Neural cell (in vitro differentiated cells): ENCODE results near the gene SLC2A6.

Experiments used
- CTCF ChIP-seq: fragments of 450-650 bp; IDR thresholded peaks from 2 replicates; pipeline ENCODE4 v1.5.1; 2014; ENCODE audit warnings: antibody characterized with exemption, mild to moderate bottlenecking, moderate library complexity; ENCODE audit not compliant: poor library complexity, severe bottlenecking
- EZH2 ChIP-seq: fragments of 200-600, 300-800 bp; shearing (Covaris generic), sonication (generic); IDR thresholded peaks from 2 replicates; pipeline ENCODE4 v1.6.1; 2014; ENCODE audit warnings: antibody characterized with exemption, low read length, borderline replicate concordance, mild to moderate bottlenecking; ENCODE audit not compliant: insufficient read depth, poor library complexity, severe bottlenecking
- RAD21 ChIP-seq: fragments of 450-650 bp; conservative IDR thresholded peaks from 2 replicates; pipeline ENCODE4 v1.6.1; 2014; ENCODE audit warnings: antibody characterized with exemption, mild to moderate bottlenecking, moderate library complexity
- TAF1 ChIP-seq: IDR thresholded peaks from 2 replicates; pipeline ENCODE4 v1.6.1; 2012; ENCODE audit warnings: low read depth

DNA sequence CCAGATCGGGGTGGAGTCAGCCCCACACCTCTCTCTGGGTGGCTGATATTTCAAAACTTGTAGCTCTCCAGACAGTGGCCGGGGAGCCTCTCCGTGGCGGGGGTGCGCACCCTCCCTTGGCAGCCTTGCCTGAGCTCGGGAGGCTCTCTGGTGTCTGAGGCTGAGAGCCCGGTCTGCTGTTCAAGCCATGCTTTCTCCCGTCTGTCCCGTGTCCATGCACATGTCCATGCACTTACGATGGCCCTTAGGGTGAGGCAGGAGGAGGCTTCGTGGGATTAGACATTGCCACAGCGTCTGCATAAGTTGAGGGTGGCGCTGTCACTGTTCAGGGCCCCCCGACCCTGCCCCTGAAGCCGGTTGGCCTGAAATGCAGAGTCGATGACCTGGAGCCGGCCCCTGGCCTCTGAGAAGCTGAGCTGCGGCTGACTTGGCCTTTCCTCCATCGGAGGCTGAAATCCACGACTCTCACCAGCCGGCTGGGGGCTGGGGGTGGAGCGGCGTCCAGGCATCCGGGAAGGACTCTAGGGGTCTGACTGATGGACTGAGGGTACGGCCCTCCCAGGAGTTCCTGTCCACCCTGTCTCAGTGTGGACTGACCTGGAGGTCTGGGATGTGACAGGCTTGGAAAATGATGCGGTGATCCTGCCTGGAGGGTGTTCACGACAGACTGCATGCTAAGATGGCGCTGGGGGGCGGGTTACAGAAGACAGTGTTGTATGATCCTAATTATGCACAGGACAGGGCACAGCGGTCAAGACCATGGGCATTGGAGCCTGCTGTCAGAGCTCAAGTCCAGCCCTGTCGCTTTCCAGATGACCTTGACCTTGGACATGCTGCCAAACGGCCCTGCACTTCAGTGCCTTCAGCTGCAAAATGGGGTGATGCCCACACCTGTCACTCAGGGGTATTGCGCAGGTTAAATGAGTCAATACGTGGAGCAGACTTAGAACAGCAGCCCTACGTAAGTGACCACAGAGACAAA, 18.3 kb upstream of the SLC2A6 start:
- no peak for TF ChIP-seq CTCF
- TF ChIP-seq RAD21 = no peak
- TF ChIP-seq TAF1 = no peak
- TF ChIP-seq EZH2 = no peak
